NCI-H526 (cell line): ENCODE results near the gene GRAMD2A.

ENCODE experiments used
- DNase-seq, 2 experiments: peaks; one replicate each; lab custom pipeline; 2025; lab: John Stamatoyannopoulos, UW

The GRAMD2A gene

DNA sequence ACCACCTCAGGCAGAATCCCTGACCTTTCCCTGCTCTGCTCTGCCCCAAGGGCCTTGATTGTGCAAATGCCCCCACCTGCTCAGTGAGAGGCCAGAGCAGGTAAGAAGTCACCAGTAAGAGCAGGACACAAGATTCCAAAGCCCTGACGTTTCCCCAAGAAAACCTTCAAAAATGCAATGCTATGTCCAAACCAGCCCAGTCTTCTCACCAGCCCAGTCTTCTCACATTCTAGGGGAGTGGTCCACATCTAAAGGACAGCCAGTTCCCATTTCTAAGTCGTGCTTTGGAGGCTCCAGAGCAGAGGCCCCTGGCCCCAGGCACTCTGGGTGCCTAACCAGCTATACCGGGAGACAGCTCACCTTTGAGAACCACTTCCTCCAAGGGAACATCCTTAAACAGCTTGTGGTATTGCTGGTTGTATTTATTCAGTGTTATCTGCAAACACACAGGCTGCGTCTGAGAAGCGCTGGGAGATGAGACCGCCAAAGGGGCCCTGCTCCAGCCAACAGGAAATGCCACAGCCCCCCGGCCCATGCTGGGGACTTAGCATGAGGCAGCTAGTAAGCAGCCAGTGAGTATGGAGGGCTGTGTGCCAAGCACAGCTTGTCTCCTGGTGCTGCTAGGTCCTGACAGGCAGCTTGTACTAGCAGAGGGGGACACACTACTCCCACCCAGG is 29.3 kb downstream of the GRAMD2A start:
- DNase-seq: no peak

DNA sequence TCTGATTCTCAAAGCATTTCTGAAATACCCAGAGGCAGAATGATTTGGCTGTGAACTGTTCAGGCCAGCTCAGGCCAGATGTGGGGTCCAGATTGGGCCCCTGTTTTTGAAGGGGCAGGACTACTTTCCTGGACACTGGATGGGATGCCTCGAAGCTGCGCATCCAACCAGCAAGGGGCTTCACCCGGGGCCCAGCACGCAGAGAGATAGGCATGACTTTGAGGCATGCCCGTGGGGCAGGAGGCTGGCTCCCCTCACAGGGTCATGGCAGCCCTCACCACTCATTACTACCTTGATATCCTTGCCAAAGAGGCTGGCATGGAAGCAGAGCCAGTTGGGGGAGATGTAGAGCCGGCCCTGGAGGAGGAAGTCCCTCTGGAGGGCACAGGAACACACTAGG is 30.1 kb downstream of the GRAMD2A start:
- no peak for DNase-seq

DNA sequence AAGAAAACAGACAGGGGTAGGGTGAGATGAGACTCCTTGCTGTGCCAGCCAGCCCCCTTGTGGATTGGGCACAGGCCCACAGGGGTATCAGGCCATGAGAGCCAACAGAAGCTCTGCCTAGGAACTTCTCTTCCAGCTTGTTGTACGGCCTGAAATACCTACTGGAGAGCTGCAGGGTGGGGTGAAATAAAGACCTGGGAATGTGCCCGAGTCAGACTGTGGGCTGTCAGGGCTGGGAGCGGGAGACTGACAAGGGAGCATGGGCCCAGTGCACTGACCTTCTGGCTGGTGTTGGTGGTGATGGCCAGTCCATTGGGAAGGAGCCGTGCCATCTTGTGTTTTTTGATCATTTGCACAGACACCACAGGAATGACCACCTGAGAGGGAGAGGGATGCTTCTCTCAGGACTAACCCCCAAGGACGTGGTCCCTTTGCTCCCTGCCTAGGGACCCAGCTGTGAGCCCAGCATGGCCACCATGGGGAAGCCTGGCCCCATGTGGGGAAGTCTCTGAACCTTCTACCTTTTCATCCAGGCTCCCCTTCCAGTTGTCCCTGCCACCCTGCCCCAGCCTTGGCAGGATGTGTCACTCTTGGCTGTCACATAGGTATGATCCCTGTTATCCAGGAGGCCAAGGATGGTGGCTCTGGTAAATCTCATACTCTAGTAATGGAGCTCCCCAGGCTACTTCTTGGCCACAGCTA is 30.7 kb downstream of the GRAMD2A start:
- DNase-seq: no peak

DNA sequence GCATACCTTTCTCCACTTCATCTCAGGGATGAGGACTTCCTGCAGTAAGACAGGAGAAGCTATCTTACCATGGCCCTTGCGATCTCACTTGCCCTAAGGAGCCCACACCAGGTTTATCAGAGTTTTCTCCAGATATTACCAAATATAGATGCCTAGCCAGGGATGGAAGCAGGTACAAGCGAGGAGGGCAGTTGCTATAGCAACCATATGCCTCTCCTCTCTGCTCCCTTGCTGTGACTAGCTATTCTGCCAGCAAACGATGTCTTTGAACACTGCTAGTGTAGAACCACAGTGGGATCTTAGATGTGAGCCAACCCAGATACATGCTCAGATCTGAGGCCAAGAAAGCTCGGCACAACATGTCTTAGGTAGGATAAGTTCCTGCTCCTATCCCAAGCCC is 33.9 kb downstream of the GRAMD2A start:
- no peak for DNase-seq

DNA sequence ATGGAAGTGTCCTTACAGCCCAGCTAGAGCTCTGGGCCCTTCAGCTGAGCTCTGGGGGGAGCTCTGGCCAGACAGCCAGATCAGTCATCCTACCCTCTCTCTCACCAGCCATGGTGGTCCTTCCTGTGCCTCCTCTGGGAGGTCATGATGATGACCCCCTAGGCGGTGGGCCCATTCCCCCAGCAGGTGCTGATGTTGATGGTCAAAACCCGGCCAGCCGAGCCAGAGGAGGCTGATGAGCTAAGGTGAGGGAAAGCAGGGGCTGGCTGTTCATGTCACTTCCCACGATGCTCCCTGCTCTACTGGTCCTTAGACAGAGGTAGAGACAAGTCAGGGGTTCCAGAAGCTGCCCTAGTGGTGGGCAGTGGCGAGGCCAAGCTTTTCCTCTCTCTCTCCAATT is 35.0 kb downstream of the GRAMD2A start:
- DNase-seq: no peak

DNA sequence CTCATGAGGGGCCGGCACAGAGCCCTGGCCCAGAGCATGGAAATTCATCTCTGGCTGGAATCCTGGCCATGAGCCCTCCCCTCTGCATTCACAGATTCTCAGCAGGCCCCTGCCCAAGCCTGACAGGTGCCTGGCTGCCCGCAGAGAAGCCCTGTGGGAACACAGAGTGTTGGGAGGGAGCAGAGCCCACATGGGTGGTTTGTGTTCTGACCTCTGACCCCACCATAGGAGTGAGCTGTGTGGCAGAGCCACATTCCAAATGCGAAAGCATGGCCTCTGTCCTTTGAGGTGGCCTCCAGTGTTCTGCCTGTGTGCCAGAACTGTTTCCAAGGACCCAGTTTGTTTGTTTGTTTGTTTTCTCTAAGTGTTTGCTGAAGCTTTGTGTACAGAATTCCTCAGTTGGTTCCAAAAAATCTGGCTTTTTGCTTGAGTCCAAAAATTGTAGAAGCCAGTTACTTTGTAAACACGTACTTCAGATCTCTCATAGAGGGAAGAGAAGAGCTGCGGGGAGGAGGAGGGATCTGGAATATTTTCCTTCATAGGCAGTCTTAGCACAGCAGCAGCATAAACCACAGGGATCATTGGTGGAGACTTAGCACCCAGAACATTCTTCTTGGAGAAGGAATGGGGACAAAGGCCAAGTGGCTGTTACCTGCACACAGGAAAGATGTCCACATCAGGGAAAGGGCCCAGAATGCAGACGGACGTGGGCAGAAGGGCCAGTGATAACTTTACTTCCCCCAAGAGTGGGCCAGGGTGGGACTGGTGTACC is 36.0 kb downstream of the GRAMD2A start:
- DNase-seq: no peak

DNA sequence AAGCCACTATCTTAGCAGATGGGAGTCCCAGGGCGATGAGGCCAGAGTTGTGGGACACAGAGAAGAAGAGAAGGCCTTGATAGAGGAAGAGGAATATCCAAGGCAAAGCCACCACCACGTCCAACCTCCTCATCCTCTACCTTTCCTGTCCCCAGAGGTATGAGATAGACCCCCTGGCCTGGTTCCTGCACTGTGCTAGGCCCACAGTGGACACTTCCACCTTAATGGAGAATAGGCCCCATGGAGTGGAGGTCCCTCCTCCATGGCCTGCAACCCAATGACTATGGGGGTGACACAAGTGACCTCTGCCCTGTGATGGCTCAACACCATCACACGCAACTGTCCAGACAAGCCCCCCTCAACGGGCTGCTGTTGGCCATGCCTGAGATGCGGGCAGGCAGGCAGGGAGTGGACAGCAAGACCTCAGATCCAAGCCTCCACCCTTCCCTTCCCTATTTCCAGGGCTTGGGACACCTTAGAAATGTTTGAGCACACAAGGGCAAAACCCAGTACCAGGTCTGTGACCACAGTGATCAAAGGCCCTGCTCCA is 36.8 kb downstream of the GRAMD2A start:
- DNase-seq: no peak

DNA sequence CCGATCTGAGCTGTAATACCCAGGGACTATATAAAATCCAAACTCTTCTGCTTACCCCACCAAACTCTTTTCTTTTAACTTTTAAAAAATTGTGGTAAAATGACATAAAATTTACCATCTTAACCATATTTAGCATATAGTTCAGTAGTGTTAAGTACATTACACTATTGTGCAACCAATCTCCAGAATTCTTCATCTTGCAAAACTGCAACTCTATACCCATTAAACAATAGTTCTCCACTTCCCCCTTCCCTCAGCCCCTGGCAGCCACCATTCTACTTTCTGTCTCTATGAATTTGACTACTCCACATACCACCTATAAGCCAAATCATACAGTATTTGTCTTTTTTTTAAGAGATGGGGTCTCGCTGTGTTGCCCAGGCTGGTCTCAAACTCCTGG is 40.7 kb downstream of the GRAMD2A start:
- no peak for DNase-seq

DNA sequence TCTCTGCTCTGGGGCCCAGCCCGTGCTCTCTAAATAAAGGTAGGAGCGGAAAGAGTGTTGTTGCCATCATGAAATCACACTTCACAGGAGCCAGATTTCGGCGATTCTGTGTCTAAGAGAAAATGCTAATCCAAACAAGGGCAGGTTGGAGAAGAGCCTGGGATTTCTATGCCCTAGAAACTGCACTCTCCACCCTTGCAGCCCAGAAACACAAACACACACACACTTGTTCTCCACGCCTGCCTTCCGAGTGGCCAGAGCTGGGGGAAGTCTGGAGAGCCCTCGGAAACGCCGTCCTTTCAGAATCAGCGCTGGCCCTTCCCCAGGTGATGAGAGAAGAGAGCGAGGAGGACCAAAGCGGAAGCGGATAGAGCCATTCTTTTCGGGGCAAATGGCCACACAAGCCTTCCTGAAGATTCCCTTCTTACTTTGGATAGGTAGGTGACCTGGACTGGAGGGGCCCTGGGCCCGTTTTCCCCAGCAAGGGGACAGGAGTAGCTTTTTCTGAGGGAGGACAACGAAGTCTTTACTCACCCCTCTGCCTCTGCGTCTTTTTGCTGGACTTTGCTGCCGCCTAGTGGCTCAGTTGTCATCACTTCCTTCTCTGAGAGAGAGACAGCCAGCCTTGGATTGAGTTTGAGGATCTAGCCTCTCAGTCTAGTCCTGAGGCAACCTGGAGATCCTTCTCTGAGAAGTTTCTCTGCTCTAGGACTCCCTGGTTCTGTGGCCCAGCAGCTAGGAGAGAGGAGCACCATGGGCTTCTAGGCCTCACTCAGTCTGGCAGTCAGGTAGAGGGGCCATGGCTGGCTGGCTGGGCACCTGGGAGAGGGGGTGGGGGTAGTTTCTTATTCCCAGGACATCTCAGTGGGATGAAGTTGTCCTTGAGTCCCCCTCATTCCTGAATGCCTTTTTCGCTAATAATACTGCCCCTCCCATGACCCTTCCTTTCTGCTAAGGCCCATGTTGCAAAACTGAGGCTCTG is 41.7 kb downstream of the GRAMD2A start:
- peak; percentile 74 to 91 for DNase-seq

DNA sequence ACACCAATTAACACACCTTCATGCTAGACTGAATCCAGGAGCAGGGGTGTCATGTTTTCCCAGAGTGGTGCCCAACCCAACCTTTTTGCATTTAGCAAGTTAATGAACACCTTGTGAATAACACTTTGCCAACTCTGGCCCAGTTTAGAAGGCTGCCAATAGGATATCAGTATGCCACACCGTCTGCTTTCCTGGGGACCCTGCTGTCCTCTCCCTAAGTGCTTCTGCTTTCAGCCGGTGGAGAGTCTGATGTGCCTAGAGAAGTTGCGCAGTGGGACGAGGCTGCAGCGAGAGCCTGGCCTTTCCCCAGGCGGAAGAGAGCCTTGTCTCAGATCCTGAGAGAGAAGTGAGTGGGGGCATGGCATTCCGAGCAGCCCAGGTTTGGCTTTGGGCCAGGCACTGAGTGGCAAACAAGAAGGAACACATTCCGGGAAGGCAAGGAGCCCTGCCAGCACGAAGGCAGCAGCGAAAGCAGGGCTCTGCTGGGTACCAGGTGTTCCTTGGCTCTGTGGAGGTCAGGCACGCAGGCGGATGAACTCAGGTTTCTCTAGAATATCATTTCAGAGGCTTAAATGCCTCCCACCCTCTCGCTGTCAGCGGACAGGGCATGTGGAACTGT is 42.5 kb downstream of the GRAMD2A start:
- DNase-seq: peak; percentile 2 to 68

DNA sequence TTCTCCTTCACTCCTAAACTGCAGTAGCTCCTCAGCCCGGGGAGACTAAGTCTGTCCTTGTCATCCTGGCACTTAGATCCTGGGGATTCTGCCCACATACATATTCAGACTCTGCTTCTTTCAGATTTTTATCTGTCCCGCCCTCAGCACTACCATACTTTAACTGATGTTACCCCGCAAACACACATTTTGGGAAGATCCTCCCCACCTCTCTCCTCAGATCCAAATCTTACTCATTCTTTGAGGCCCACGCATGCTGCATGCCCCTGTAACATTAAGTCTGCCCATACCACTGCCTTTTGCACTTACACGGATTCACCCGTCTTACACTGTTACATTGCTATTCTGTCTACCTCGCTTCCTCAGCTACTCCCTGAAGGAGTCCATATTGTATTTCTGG is 43.3 kb downstream of the GRAMD2A start:
- no peak for DNase-seq

DNA sequence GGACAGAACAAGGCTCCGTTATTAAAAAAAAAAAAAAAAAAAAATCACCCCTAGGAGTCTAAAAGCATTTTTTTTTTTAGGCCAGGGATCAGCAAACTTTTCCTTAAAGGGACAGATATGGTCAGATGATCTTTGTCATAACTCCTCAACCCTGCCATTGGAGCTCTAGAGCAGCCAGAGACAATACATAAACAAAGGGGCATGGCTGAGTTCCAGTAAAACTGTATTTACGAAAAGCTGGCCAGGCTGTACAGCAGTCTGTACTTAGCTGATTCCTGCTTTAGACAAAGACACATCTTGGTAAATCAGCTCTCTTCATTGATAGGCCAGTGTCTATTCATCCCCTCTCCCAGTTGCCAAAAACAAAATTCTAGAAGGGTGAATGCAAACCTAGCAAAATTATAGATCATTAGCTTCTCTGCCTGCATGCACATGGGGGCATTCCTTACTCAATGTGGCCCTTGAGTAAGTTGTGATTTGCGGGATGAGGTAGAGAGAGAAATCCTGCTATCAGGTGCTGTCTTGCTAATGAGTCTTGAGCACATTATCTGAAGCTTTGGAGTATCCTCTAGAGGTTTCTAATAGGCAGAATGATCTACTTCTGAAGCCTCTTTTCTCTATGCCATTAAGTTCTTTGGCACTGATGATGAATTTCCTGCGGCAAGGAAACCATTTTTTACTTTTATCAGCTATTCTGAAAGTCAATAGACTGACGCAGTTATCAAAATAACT is 44.2 kb downstream of the GRAMD2A start:
- no peak for DNase-seq

DNA sequence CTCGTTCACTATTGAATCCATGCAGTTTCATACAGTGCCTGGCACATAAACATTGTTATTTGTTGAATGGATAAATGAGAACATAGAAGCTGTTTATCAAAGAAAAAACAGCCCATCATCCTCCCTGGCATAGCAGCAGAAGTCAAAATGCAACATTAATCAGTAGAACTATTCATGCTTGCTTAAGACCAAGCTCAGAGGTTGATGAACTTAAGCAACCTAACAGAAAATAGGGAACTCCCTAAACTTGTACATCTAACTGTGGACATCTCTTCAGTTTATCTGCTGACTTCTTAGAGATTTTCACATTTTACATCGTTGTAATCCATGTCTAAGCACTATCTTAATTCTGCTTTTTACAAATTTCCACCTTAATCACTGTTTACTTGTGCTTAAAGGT is 50.2 kb downstream of the GRAMD2A start:
- DNase-seq: no peak

DNA sequence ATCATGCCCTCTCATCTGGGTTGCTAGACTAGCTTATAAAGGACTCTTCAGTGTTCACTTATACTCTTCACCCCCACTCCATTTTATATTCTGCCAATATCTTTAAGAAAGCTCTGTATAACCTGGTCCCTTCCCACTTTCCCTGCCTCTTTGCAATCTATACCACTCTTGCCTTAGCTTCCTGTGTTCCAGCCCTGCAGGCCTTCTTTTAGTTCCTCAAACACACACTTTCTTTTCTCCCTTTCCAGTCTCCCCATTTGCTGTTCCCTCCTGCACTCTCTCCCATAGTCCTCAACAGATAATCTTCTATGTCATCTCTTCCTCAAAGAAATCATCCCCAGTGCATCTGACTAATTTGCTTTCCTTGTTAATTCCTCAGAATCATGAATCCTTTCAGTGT is 50.7 kb downstream of the GRAMD2A start:
- DNase-seq: no peak

DNA sequence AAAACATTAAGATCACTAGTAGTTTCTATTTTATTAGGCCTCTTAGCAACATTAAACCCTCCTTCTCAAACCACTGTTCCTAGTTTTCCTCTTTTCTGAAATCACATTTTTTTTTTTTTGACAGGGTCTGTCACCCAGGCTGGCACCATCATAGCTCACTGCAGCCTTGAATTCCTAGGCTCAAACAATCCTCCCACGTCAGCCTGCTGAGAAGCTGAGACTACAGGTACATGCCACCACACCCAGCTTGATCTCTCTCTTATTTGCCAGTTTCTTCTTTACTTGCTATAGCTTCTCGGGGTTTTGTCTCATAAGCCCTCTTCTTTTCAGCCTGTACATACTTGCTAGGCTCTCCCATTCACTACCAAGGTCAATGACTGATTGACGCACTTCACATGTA is 51.4 kb downstream of the GRAMD2A start:
- DNase-seq: no peak

DNA sequence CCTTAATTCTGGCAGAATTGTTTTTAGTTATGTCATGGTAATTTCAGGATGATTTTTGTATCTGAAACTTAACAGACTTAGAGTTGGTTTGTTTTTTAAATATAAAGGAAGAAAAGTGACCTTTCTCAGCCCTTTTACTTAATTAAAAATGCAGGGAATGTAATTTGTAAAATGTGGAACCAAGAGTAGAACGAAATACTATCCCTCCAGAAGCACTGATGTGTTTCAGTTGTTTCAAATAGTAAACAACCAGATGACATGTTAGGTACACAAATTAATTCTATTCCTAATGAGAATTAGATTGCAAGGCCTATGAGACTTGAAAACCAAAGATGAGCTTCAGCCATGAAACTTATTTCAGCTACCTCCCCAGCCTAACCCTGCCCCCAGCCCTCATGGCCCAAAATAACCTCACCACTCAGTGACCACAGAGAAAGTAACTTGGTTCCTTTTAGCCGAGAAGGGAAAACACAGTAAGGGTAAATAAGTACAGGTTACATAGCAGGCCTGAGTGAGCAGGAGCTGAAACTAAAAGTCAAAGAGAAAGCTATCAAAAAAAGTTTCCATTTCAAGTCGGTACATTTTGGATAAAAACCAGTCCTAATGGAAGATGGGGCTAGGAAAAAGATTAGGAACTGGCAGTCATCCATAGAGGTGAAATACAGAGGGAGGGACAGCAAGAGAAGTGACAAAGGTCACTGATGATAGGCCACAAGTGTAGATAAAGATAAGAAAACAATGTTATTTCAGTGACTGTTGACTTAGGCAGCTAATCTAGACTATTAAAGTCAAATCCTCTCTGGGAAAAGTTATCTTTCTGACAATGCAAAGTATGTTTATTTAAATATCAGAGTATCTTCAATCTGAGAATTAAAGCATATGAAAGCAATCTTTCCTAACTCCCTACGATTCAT is 56.2 kb downstream of the GRAMD2A start:
- DNase-seq: no peak

DNA sequence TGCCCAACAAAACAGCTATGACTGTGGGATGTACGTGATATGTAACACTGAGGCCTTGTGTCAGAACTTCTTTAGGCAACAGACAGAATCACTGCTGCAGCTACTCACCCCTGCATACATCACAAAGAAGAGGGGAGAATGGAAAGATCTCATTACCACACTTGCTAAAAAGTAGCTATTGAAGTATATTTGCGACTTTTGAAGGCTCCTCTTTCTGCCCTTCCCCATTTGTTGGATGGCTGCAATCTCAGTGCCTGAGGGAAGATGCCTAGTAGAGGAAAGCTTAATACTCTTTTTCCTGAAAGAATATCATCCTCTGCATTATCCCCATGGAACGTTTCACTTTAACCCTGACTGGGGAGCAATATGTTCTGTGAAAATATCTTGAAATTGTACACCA is 57.5 kb downstream of the GRAMD2A start:
- no peak for DNase-seq

DNA sequence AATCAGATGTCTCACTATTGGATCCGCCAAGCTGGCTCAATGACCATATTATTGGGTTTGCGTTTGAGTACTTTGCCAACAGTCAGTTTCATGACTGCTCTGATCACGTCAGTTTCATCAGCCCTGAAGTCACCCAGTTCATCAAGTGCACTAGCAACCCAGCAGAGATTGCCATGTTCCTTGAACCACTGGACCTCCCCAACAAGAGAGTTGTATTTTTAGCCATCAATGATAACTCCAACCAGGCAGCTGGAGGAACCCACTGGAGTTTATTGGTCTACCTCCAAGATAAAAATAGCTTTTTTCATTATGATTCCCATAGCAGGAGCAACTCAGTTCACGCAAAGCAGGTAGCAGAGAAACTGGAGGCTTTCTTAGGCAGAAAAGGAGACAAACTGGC is 57.9 kb downstream of the GRAMD2A start:
- DNase-seq: no peak
